MCF 10A (cell line): Measurements from ENCODE around the gene ADAM23. TPM values are rescaled to one million over a fixed set of nuclear protein-coding genes. Genes with fewer than 3 reads are reported as not detected.

ENCODE experiments used
- BruUV-seq: library from RNA; stranded (reverse); fragments of 400-500 nt; replicated peaks from 2 replicates; lab custom pipeline; 2021; lab: Mats Ljungman, UMichigan
- CTCF ChIA-PET: fragments of 300-600 bp; sonication (Branson Sonifier 250); formaldehyde crosslinking; extraction: SDS; loops from one replicate; lab custom pipeline; 2021; ENCODE audit warnings: antibody characterized with exemption, inconsistent platforms; lab: Yijun Ruan, JAX
- POLR2A ChIA-PET: fragments of 300-600, 350-650 bp; sonication (Branson Sonifier 250); formaldehyde crosslinking; extraction: SDS; loops from one replicate; lab custom pipeline; 2020; ENCODE audit warnings: antibody characterized with exemption, inconsistent platforms; lab: Yijun Ruan, JAX
- DNase-seq: peaks from one replicate; pipeline ENCODE4 v3.0.0-alpha.2; 2018; ENCODE audit not compliant: unreplicated experiment
- H3K27ac Mint-ChIP-seq: one replicate; pipeline ENCODE4 v1.8.0; 2022; ENCODE audit warnings: mild to moderate bottlenecking, low read depth, mixed read lengths; ENCODE audit not compliant: unreplicated experiment
- H3K27me3 Mint-ChIP-seq: one replicate; pipeline ENCODE4 v1.8.0; 2022; ENCODE audit warnings: mixed read lengths; ENCODE audit not compliant: insufficient read depth, unreplicated experiment
- H3K36me3 Mint-ChIP-seq: one replicate; pipeline ENCODE4 v1.8.0; 2022; ENCODE audit warnings: mild to moderate bottlenecking, moderate library complexity, mixed read lengths; ENCODE audit not compliant: insufficient read depth, unreplicated experiment
- H3K4me1 Mint-ChIP-seq: one replicate; pipeline ENCODE4 v1.8.0; 2022; ENCODE audit warnings: mixed read lengths; ENCODE audit not compliant: insufficient read depth, unreplicated experiment
- H3K4me3 Mint-ChIP-seq: one replicate; pipeline ENCODE4 v1.8.0; 2022; ENCODE audit warnings: mild to moderate bottlenecking, moderate library complexity, mixed read lengths; ENCODE audit not compliant: unreplicated experiment
- H3K9me3 Mint-ChIP-seq: one replicate; pipeline ENCODE4 v1.8.0; 2022; ENCODE audit warnings: mixed read lengths; ENCODE audit not compliant: unreplicated experiment
- CTCF ChIP-seq: fragments of 200-600 bp; IDR thresholded peaks from one replicate; pipeline ENCODE4 v1.8.0; 2022; ENCODE audit warnings: antibody characterized with exemption, mild to moderate bottlenecking; ENCODE audit not compliant: unreplicated experiment
- intact Hi-C: fragments of 100-400 bp; cut with micrococcal nuclease; formaldehyde crosslinking; loops from 2 replicates; pipeline ENCODE4 v1.14.1; 2022
- total RNA-seq: library from RNA; stranded (reverse); gene quantifications from 2 replicates; pipeline ENCODE4 v1.2.3, GENCODE V29; 2022

ADAM23 gene
- total RNA-seq, 1 experiment from 2014 or later, result 0.12 TPM

- intact Hi-C loops, result no loop called here
- ChIA-PET POLR2A (interaction anchor here (0.6 kb wide), 1 partner anchor 30 kb away, joined by 3 read pairs; no protein-coding TSS in a partner anchor), CTCF (no interaction called here)
- no peaks in the 10 kb centered on the region for H3K36me3 Mint-ChIP-seq
- BruUV-seq, result no TSS peak
- no peak overlapping the region for H3K4me3 Mint-ChIP-seq
- peaks cover 5% of the 10 kb centered on the region for H3K4me1 Mint-ChIP-seq
- H3K9me3 Mint-ChIP-seq, result no peaks in the 10 kb centered on the region
- H3K27ac Mint-ChIP-seq, result peak overlapping the region; percentile 49
- no peak for DNase-seq
- TF ChIP-seq CTCF, result no peak
- H3K27me3 Mint-ChIP-seq, result no peaks in the 10 kb centered on the region
These were observed 34.0 kb downstream of the ADAM23 start for GRCh38 chr2:206477296-206477695.

GRCh38 chr2:206478340-206478739, 35.0 kb downstream of the ADAM23 start:
- no TSS peak for BruUV-seq
- H3K36me3 Mint-ChIP-seq, result no peaks in the 10 kb centered on the region
- ChIA-PET POLR2A (interaction anchor here (0.7 kb wide), 1 partner anchor 319 kb away, joined by 3 read pairs; the partner anchor contains the start of genes EEF1B2 and NDUFS1), CTCF (no interaction called here)
- intact Hi-C loops, result no loop called here
- H3K9me3 Mint-ChIP-seq, result no peaks in the 10 kb centered on the region
- DNase-seq, result no peak
- H3K27ac Mint-ChIP-seq, result no peak overlapping the region
- no peaks in the 10 kb centered on the region for H3K27me3 Mint-ChIP-seq
- H3K4me3 Mint-ChIP-seq, result no peak overlapping the region
- no peak for TF ChIP-seq CTCF
- peaks cover 5% of the 10 kb centered on the region for H3K4me1 Mint-ChIP-seq

- Mint-ChIP-seq H3K9me3 (peaks cover 6% of the 10 kb centered on the region), H3K27me3 (no peaks in the 10 kb centered on the region), H3K4me3 (no peak overlapping the region), H3K27ac (no peak overlapping the region), H3K4me1 (peaks cover 5% of the 10 kb centered on the region), H3K36me3 (no peaks in the 10 kb centered on the region)
- ChIA-PET CTCF (interaction anchor here (0.7 to 1.0 kb wide), 3 partner anchors 18 to 78 kb away, joined by 3 to 4 read pairs (median 3); no protein-coding TSS in a partner anchor), POLR2A (interaction anchor here (0.6 kb wide), 1 partner anchor 21 kb away, joined by 6 read pairs; no protein-coding TSS in a partner anchor)
- DNase-seq, result peak; percentile 8
- TF ChIP-seq CTCF, result no peak
- BruUV-seq, result no TSS peak
- intact Hi-C loops, result no loop called here
These were observed 36.8 kb downstream of the ADAM23 start for GRCh38 chr2:206480161-206480560.

GRCh38 chr2:206480620-206481019, 37.3 kb downstream of the ADAM23 start:
- TF ChIP-seq CTCF, result no peak
- Mint-ChIP-seq H3K4me1 (peaks cover 5% of the 10 kb centered on the region), H3K4me3 (no peak overlapping the region), H3K9me3 (peaks cover 7% of the 10 kb centered on the region), H3K27ac (no peak overlapping the region), H3K27me3 (no peaks in the 10 kb centered on the region), H3K36me3 (no peaks in the 10 kb centered on the region)
- DNase-seq, result no peak
- intact Hi-C loops, result no loop called here
- BruUV-seq, result no TSS peak
- POLR2A ChIA-PET, result interaction anchor here (0.6 to 1.4 kb wide), 3 partner anchors 9 to 708 kb away, joined by 3 read pairs; no protein-coding TSS in a partner anchor
- CTCF ChIA-PET, result interaction anchor here (0.7 to 1.0 kb wide), 2 partner anchors 18 to 78 kb away, joined by 3 read pairs; no protein-coding TSS in a partner anchor
